Activated CD8-positive, alpha-beta memory T cell treated with anti-CD3 and anti-CD28 coated beads, Interleukin-2, amount 50 U/mL, for 4 hours (primary cell): ENCODE measurements around the gene CYB5D1.

Experiments used
- DNase-seq: peaks from one replicate; pipeline ENCODE4 v3.0.0-alpha.2; 2020

Gene CYB5D1

GRCh38 chr17:7833795-7834541 is 23.8 kb upstream of the CYB5D1 start, which contains the start of gene KDM6B:
Gene KDM6B, plus strand, starts transcription at chr17:7834217. Its CDS starts 11,338 bp downstream, at chr17:7845555.
- peak; percentile 85 for DNase-seq

DNA sequence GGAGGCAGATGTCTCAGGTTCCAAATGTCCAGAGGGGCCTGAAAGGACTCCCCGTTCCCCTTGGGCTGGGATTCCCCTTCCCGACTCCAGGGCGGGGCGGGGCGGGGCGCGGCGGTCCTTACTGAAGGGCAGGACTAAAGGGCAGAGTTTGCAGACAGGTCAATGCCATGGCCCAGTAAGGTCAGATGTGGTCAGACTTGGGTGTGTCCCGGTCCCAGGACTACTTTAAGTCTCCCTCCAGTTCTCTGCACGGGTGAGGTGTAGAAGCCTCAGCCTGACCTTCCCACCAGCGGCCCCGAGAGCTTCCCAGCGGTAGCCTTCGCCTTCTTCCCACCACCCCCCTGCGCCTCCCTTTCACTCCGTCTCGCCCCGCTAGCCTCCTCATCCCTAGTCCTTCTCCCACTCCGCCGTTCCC is 23.3 kb upstream of the CYB5D1 start:
- DNase-seq = peak; percentile 50

DNA sequence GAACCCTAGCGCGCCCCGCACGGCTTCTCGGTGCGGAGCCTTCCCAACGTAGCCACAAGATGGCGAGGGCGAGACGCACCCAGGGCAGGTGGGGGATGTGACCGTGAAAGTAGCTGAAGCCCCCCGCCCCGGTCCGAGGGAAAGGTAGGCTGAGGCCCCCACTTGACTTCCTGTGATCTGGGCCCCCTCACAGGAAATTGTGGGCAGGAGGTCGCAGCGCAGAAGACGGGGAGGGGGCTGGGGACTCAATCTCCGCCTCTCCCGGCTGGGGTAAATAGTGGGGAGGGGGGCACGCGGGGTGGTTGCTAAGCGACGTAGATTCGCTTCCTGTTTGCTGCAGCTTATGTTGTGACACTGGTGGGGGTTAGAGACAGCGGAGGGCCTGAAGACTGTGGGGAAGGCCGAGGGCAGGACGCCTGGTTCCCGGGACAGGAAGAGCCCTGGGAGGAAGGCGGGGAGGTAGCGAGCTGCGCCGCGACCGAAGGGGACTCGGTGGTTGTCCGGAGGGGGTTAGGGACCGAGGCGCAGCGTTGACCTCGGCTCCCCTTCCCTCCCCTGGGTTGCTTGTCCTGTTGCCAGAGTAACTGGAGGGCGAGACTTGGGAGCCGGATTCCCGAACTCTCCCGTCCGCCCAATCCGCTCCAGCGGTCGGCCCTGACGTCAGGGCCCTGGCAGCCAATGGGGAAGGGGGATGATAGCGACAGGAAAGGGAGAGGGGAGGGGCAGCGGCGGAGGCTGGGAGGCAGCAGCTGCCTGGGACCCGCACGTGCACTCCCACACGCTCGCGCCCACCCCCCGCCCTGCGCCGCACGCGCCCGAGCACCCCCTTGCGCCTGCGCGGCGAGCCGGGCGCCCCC is 22.6 kb upstream of the CYB5D1 start:
- peak; percentile 89 for DNase-seq

DNA sequence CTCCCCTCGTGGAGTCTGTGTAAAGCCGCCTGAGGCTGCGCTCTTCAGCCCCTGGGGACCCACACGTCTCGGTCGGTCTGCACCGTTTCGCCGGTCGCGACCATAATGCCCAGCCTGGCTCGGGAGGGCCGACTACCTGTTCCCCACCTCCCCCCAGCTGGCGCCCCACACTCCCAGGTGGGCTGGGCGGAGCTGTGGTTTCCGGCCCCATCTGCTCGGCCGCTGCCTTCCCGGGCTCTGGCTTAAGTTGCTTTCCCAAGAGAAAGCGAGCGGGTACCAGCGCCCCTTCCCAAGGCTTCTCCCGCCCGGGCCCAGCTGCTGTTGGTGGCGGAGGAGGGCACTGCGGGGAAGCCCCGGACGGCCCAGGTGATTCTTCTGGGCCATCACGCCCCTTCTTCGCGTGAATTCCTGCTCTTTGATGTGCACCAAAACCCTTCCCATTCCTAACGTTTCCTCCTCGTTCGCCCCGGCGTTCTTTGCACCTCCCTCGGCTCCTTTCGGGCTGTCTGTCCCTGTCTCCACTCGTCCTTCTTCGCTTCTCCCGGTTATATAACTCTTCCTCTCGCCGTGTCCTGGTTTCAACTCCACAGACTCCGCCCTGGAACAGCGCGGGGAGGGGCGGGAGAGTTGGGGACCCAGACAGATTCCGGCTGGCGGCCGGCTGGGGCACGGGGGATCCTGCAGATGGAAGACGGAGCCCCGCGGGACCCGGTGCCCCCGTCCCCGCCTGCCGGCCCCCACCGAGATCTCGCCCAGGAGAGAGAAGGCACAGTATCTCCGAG is 21.8 kb upstream of the CYB5D1 start:
- DNase-seq = peak; percentile 48

GRCh38 chr17:7836596-7837407 is 21.0 kb upstream of the CYB5D1 start:
- DNase-seq = peak; percentile 51

GRCh38 chr17:7837408-7838088 is 20.3 kb upstream of the CYB5D1 start:
- no peak for DNase-seq

DNA sequence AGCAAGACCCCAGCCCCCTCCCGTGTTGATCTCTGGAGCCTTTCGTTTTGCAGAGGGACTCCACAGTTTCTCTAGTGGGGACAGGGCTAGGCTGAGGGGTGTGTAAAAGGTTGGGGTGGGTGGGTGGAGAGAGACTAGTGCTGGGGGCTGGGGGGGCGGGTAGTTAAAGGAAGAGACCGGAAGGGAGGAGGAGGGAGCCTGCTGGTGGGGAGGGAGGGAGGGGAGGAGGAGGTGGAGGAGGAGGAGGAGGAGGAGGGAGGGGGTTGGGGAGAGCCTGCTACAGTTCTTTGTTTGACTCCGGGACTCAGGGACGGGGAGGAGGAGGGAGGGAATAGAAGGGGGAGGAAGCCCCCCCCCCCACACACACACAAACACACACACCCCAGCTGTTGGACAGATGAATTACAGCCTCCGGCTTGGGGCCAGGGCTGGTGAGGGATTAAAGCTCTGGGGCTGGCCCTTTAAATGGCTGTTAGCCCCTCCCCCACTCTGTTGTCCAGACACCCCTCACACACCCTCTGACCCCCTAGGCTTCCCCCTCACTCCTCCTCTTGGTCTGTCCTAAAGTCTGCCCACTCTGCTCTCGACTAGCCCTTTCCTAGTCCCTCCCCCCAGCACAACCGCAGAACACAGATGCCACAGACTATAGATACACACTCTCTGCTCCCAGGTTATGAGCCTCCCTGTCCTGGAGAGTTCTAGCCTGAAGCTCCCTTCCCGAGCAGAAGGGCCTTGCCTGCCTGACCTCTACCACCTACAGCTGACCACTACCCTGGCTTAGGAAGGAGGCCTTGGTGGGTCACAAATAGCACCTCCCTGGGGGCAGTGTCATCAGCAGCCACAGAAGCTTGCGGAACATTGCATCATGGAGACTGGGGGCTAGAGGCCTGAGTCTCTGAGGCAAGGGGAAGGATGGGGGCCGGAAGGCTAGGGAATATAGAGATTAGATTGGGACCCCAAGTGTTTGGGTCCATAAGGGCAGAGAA is 19.4 kb upstream of the CYB5D1 start:
- DNase-seq = peak; percentile 31

GRCh38 chr17:7839190-7839875 is 18.5 kb upstream of the CYB5D1 start:
- no peak for DNase-seq

DNA sequence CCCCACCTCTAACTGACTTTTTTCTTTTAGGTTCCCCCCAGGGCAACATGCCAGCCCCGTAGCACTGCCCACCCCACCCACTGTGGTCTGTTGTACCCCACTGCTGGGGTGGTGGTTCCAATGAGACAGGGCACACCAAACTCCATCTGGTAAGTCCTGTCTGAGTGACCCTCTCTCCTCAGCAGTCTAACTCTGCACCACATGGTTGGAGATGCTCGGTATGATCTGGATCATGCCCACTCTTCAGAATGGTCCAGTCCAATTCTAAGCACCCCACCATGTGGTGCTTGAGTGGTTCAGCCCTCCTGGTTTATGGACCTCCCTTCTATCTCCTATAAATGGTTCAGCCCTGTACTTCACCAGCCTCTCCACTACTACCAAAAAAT is 17.9 kb upstream of the CYB5D1 start:
- DNase-seq = no peak

- no peak for DNase-seq
These were observed 17.4 kb upstream of the CYB5D1 start for GRCh38 chr17:7840441-7840840.

DNA sequence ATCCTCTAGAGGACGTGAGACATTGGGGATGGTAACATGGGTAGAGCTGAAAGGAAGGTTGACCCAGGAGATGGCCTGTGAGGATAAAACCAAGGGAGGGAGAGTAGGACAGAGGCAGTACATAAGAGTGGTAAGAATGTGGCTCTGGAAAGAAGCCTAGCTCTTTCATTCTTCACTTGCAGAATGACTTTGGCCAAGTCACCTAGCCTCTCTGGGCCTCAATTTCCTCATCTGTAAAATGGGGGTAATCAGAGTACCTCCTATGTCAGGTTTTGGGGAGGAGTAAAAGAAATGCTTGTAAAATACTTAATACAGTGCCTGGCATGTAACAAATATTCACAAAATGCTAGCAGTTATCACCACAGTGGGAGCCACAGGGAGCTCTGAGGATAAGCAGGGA is 16.9 kb upstream of the CYB5D1 start:
- no peak for DNase-seq

GRCh38 chr17:7841396-7841914 is 16.3 kb upstream of the CYB5D1 start:
- peak; percentile 97 for DNase-seq

DNA sequence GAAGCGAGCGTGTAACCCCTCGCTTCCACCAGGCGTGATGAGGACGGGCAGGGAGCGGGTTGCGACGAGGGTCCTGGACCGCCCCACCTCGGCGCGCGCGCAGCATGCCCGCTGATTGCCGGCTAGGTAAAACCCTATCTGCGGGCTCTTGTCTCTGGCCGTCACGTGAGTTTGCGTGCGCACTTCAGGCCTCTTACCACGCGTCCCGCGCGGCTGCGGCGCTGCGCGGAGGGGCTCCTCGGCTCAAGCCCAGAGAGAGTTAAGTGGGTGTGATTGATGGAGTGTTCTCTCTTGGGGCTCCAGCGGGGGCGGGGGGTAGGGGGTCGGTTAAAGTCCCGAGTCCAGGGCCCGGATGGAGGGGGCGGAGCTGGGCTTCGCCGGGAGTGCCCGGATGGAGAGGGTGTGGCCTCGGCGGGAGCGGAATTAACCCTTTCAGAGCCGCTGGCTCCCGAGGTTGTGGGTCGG is 15.9 kb upstream of the CYB5D1 start:
- DNase-seq = peak; percentile 89

- DNase-seq = peak; percentile 98
These were observed 15.2 kb upstream of the CYB5D1 start for GRCh38 chr17:7842380-7843256.

- DNase-seq = no peak
These were observed 14.6 kb upstream of the CYB5D1 start for GRCh38 chr17:7843257-7843535.

DNA sequence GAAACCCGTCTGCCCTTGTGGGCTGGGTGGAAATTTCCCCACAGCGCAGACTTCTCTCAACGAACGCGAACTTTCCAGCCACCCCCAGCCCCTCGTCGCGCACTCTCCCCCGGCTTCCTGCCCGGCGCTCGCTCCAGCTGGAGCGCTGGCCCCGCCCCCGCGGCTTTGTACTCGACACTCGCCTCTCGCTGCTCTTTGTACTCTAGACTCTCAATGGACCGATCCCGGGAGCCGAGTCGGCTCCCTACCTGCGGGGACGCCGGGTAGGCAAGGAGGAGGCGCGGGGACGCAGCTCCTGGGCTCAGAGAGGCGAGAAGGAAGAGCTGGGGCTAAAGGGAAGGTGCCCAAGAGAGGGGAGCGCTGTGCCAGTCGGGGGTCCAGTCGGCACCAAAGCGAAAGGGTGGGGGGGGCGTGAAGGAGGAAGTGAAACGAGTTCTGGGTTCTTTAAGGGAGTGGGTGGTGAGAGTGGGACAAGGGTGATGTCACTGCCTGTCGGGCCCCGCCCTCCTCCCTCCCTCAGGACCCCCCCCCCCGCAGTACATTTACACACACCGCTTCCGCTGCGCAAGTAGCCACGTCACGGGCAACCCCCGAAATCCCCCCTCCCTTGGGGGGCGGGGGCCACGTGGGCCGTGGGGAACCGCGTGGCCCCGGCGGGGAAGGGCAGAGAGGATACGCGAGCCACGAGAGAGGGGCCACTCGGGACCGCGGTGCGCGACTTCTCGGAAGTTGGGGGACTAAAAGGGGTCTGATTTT is 14.1 kb upstream of the CYB5D1 start:
- peak; percentile 94 for DNase-seq

DNA sequence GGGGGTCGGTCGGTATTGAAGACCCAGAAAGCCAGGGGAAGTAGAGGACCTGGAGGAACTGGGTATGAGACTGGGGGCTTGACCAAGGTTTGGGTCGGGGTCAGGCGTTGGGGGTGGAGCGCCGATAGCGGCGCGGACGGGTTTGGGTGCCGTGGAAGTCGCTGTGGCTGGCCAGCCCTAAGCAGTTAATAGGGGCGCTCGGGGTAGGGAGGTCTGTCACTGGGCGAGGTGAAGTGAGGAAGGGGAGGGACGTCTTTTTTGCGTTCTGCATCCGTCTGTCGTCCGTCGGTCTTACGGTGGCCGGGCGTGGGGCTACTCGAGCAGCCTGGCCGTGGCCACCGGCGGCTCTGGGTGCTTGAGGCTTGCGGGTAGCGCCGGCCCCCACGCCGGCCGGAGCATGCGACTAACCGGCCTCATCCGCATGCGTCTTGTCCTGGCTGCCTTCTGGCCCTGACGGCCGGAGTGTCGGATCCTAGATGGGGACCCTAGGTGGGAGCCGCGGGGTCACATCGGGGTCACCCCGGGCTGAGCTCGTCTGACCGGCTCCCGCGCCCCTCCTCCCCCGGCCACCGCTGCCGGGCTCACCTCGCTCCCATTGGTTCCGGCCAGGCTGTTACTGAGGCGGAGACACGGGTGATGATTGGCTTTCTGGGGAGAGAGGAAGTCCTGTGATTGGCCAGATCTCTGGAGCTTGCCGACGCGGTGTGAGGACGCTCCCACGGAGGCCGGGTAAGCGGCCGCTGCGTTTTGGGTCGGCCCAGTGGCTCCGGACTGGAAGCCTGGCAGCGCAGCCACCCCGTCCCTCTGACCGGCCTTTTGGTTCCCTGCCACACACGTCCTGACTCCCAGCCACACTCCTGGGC is 13.3 kb upstream of the CYB5D1 start:
- peak; percentile 78 for DNase-seq
